ENCODE results near the gene NIT2. TPM values are rescaled to one million over a fixed set of nuclear protein-coding genes. Genes with fewer than 3 reads are reported as not detected.

NIT2 gene
- polyA plus RNA-seq, 1 donor from 2014 or later, result 17.2 TPM

- Histone ChIP-seq H3K36me3 (ENCODE audit: insufficient read depth, low read length) (no peaks in the 10 kb centered on the region), H3K79me2 (replicated peaks; ENCODE audit: insufficient read depth, low read length) (no peaks in the 10 kb centered on the region), H3K9me2 (ENCODE audit: insufficient read depth, low read length) (no peaks in the 10 kb centered on the region), H3K4me3 (ENCODE audit: low read length) (no peak overlapping the region), H4K20me1 (ENCODE audit: insufficient read depth) (no peaks in the 10 kb centered on the region), H3K27ac (ENCODE audit: low read length) (no peak overlapping the region), H3K9ac (ENCODE audit: low read length) (no peak overlapping the region), H3F3A (ENCODE audit: insufficient read depth, low read length, poor library complexity, severe bottlenecking) (no peaks in the 10 kb centered on the region), H3K9me3 (ENCODE audit: low read length) (no peaks in the 10 kb centered on the region), H3K27me3 (ENCODE audit: insufficient read depth, low read depth, low read length) (no peaks in the 10 kb centered on the region), H3K4me2 (ENCODE audit: low read length) (no peak overlapping the region), H2AFZ (ENCODE audit: low read depth, low read length) (no peak overlapping the region)
- TF ChIP-seq POLR2AphosphoS5 (IDR thresholded peaks at IDR 0.05) (no peak), EZH2 (IDR thresholded peaks at IDR 0.05; ENCODE audit: borderline replicate concordance, insufficient read depth, low read length, poor library complexity, severe bottlenecking) (no peak), REST (IDR thresholded peaks at IDR 0.05; ENCODE audit: borderline replicate concordance) (no peak), CTCF (IDR thresholded peaks at IDR 0.05; ENCODE audit: poor library complexity, severe bottlenecking) (no peak), MXI1 (conservative IDR thresholded peaks at IDR 0.05; ENCODE audit: poor library complexity, severe bottlenecking) (no peak), EP300 (conservative IDR thresholded peaks at IDR 0.05; ENCODE audit: poor library complexity, severe bottlenecking) (no peak), RAD21 (conservative IDR thresholded peaks at IDR 0.05) (no peak), TAF1 (IDR thresholded peaks at IDR 0.05; ENCODE audit: low read depth) (no peak), SMC3 (conservative IDR thresholded peaks at IDR 0.05; ENCODE audit: poor library complexity) (no peak)
These were observed 4.4 kb downstream of the NIT2 start for GRCh38 chr3:100338911-100339310.

GRCh38 chr3:100339786-100340185, 5.2 kb downstream of the NIT2 start:
- H4K20me1 ChIP-seq (ENCODE audit: insufficient read depth), result no peaks in the 10 kb centered on the region
- H3K79me2 ChIP-seq (replicated peaks; ENCODE audit: insufficient read depth, low read length), result no peaks in the 10 kb centered on the region
- H3K4me3 ChIP-seq (ENCODE audit: low read length), result no peak overlapping the region
- H3K9ac ChIP-seq (ENCODE audit: low read length), result no peak overlapping the region
- H3K4me2 ChIP-seq (ENCODE audit: low read length), result no peak overlapping the region
- no peak overlapping the region for H3K27ac ChIP-seq (ENCODE audit: low read length)
- no peaks in the 10 kb centered on the region for H3K9me2 ChIP-seq (ENCODE audit: insufficient read depth, low read length)
- H3K9me3 ChIP-seq (ENCODE audit: low read length), result no peaks in the 10 kb centered on the region
- no peaks in the 10 kb centered on the region for H3K27me3 ChIP-seq (ENCODE audit: insufficient read depth, low read depth, low read length)
- H3F3A ChIP-seq (ENCODE audit: insufficient read depth, low read length, poor library complexity, severe bottlenecking), result no peaks in the 10 kb centered on the region
- TF ChIP-seq EZH2 (IDR thresholded peaks at IDR 0.05; ENCODE audit: borderline replicate concordance, insufficient read depth, low read length, poor library complexity, severe bottlenecking) (no peak), TAF1 (IDR thresholded peaks at IDR 0.05; ENCODE audit: low read depth) (no peak), POLR2AphosphoS5 (IDR thresholded peaks at IDR 0.05) (no peak)
- H2AFZ ChIP-seq (ENCODE audit: low read depth, low read length), result no peak overlapping the region
- H3K36me3 ChIP-seq (ENCODE audit: insufficient read depth, low read length), result no peaks in the 10 kb centered on the region

GRCh38 chr3:100340527-100340926, 6.0 kb downstream of the NIT2 start:
- H3K9ac ChIP-seq (ENCODE audit: low read length), result no peak overlapping the region
- no peaks in the 10 kb centered on the region for H3F3A ChIP-seq (ENCODE audit: insufficient read depth, low read length, poor library complexity, severe bottlenecking)
- H3K9me3 ChIP-seq (ENCODE audit: low read length), result no peaks in the 10 kb centered on the region
- no peak overlapping the region for H3K4me2 ChIP-seq (ENCODE audit: low read length)
- no peaks in the 10 kb centered on the region for H3K9me2 ChIP-seq (ENCODE audit: insufficient read depth, low read length)
- no peaks in the 10 kb centered on the region for H3K27me3 ChIP-seq (ENCODE audit: insufficient read depth, low read depth, low read length)
- no peaks in the 10 kb centered on the region for H3K36me3 ChIP-seq (ENCODE audit: insufficient read depth, low read length)
- no peaks in the 10 kb centered on the region for H3K79me2 ChIP-seq (replicated peaks; ENCODE audit: insufficient read depth, low read length)
- TF ChIP-seq REST (IDR thresholded peaks at IDR 0.05; ENCODE audit: borderline replicate concordance) (no peak), CTCF (IDR thresholded peaks at IDR 0.05; ENCODE audit: poor library complexity, severe bottlenecking) (no peak), MXI1 (conservative IDR thresholded peaks at IDR 0.05; ENCODE audit: poor library complexity, severe bottlenecking) (no peak), TAF1 (IDR thresholded peaks at IDR 0.05; ENCODE audit: low read depth) (no peak)
- H3K4me3 ChIP-seq (ENCODE audit: low read length), result no peak overlapping the region
- H2AFZ ChIP-seq (ENCODE audit: low read depth, low read length), result no peak overlapping the region
- H3K27ac ChIP-seq (ENCODE audit: low read length), result no peak overlapping the region
- no peaks in the 10 kb centered on the region for H4K20me1 ChIP-seq (ENCODE audit: insufficient read depth)
